ENCODE data around the gene PAIP1.
"Not testable (repeated sequence)": the region's sequence is repeated elsewhere in the genome, so short reads cannot be mapped to it uniquely, and the experiment has no call there.

The PAIP1 gene

DNA sequence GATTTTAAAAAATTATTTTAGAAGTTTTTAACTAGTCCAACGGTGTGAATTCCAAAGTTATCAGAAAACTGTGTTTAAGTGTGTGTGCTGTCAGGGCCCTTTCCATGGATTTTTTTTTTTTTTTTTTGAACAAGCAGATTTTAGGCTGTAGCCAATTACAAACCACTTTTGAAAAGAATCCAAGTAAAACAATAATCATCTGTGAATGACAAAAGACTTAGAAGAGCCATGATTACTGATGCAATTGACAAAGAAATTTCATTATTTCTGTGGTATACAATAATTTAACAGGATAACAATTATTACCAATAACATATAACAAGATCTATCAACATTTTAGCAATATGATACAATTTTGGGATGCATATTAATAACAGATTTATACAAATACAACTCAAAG, 16.2 kb upstream of the PAIP1 start:
- DNase-seq (ENCODE audit: low read depth, low spot score), result no peak
- H3K4me3 ChIP-seq (ENCODE audit: low read length), result no peak overlapping the region

DNA sequence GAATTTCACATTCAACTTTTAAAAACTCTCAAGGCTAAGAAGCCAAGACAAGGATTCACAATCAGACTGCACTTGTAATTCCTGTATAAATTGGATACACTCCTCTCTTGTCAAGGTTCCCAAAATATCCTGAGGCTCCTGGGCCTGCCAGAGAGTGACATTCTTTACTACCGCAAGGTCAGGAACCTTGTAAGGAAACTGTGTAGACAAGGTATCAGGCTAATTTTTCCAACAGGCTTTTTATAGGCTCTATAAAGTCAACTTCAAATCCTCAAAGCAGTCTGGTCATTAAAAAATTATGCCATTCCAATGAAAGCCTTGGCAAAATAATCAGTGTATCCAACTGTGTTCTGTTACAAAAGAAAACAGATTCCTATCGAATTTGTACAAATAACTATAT, 15.5 kb upstream of the PAIP1 start:
- no peak overlapping the region for H3K4me3 ChIP-seq (ENCODE audit: low read length)
- DNase-seq (ENCODE audit: low read depth, low spot score), result no peak

DNA sequence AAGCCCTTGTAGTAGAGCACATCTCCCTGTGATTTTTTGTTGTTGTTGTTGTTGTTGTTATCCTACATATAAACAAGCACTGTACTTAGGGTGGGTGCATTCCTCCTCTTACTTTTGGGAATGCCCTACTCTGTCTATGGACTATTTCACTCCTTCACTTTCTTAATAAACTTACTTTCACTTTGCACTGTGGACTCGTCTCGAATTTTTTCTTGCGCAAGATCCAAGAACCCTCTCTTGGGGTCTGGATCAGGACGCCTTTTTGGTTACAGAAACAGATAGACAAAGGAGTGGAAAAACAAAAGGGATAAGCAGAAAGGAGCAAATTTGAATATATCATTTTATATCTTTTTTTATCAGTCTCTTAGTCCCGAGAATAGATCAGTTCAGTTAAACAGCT, 14.4 kb upstream of the PAIP1 start:
- H3K4me3 ChIP-seq (ENCODE audit: low read length), result no peak overlapping the region
- no peak for DNase-seq (ENCODE audit: low read depth, low spot score)

DNA sequence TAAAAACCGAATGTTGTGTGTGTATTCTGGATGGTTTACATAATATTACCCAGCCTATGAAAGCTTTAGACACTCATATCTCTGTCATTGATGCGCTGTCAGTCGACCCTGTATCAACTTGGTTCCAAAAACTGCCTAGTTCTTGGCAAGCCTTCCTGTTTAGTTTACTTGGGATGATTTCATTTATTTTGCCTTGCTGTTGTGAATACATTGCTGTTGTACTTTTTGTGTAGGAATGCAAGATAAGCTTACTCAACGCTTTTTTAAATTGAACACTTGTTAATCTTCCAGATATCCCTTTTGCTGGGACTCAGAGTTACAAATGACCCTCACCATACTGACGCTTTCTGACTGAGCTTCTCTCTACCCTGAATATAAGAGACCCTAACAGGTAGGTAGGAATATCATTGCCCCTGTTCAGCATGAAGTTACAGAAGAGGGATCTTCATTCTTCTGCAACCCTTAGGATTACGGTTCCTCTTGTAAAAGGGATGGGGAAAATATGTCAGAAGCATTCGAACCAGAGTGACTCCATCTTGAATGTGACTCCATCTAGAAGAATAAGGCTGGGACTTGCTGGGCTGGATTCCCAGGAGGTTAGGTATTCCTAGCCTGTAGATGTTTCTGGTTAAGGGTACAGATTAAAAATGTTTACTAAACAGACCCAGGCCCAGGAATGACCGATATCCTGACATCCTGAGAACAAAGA, 13.7 kb upstream of the PAIP1 start:
- no peak for DNase-seq (ENCODE audit: low read depth, low spot score)
- no peak overlapping the region for H3K4me3 ChIP-seq (ENCODE audit: low read length)

DNA sequence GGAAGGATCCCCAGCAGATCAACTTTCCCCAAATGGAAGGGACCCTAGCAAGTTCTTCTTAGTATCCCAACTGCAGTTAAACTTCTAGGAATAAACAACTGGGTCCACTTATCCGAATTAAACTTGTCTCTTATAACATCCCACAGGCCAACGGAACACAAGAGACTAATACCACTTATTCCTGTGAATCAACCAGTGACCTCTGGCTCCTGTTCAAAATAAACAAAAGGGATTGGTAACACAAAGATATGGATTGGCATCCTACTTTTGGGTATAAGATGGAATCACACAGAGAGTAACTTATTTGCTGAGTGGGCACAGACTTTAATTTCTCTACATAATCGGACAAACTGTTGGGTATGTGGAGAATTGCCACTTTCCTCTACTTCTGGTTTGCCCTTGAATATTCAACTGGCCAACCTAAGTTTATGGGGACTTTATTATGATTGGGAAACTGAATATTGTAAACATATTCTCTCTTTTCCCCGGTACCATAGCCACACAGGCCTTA, 12.4 kb upstream of the PAIP1 start:
- DNase-seq (ENCODE audit: low read depth, low spot score), result no peak
- no peak overlapping the region for H3K4me3 ChIP-seq (ENCODE audit: low read length)

DNA sequence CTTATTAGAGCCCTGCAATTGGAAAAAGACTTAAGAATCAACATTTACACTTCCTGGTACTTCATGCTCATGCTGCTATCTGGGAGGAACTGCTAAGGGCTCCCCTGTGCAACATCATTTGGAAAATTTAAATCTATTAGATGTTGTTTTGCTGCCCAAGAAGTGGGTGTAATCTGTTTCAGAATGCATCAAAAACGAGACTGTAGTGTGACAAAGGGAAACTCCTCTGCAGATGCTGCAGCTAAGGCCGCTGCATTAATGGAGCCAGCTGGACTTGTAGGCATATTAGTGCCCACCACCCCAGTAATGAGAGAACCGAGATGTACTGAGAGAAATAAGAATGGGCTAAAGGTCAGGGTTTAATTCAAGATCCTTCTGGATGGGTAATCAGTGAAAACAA, 11.1 kb upstream of the PAIP1 start:
- no peak for DNase-seq (ENCODE audit: low read depth, low spot score)
- H3K4me3 ChIP-seq (ENCODE audit: low read length), result no peak overlapping the region

DNA sequence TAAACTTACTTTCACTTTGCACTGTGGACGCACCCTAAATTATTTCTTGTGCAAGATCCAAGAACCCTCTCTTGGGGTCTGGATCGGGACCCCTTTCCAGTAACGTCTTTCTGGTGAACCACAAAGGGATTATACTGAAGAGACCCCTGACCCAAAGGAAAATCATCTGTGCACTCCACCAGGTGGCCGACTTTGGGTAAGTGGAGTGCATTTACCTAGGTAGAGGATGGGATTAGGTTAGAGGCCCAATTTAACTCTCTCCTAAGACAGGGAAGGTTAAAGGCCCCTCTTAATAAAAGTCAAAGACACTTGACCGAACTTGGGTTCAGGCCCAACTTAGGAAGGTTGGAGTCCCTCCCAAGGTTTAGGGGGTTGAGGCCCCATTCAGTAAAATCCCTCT, 8.2 kb upstream of the PAIP1 start:
- H3K4me3 ChIP-seq (ENCODE audit: low read length), result no peak overlapping the region
- no peak for DNase-seq (ENCODE audit: low read depth, low spot score)

DNA sequence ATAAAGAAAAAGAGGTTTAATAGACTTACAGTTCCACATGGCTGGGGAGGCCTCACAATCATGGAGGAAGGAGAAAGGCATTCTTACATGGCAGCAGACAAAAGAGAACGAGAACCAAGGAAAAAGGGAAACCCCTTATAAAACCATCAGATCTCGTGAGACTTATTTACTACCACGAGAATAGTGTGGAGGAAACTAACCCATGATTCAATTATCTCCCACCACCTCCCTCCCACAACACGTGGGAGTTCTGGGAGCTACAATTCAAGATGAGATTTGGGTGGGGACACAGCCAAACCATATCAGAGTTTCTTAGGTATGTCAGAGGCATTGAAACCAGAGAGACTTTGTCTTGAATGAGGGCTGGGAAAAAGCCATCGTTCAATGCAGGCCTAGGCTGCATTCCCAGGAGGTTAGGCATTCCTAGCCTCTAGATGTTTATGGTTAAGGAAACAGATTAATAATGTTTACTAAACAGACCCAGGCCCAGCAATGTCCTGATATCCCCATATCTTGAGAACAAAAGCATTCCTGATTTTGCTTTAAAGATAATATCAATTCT, 7.5 kb upstream of the PAIP1 start:
- DNase-seq (ENCODE audit: low read depth, low spot score), result no peak
- no peak overlapping the region for H3K4me3 ChIP-seq (ENCODE audit: low read length)

DNA sequence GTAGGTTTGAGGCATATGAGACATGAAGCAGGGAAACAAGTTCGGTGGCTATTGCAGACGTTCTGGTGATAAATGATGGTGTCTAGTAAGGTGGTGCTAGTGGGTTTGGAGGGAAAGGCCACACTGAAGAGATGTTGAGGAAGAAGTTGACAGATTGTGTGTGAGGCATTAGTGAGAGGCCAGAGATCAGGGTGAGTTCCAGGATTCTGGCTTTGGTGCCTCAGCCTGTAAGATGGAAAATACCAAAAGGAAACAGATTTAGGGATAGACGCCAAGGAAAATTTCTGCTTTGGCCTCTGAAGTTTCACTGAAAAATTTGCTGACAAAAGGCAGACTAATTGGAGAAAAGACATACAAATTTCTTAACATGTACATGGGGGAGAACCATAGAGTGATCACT, 6.4 kb upstream of the PAIP1 start:
- H3K4me3 ChIP-seq (ENCODE audit: low read length), result no peak overlapping the region
- DNase-seq (ENCODE audit: low read depth, low spot score), result no peak

DNA sequence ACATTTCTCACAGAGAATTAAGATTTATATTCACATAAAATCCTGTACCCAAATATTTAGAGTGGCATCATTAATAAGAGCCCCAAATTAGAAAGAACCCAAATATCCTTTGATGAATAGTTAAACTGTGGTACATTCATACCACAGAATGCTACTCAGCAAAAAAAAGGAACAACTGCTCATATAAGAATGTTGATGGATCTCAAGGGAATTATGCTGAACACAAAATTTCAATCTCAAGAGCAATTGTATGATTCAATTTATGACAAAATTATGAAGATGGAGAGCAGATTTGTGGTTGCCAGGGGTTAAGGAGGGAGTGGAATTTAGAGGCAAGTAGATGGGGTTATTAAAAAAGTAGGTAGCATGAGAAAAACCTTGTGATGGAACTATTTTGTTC, 4.5 kb upstream of the PAIP1 start:
- H3K4me3 ChIP-seq (ENCODE audit: low read length), result no peak overlapping the region
- DNase-seq (ENCODE audit: low read depth, low spot score), result no peak

DNA sequence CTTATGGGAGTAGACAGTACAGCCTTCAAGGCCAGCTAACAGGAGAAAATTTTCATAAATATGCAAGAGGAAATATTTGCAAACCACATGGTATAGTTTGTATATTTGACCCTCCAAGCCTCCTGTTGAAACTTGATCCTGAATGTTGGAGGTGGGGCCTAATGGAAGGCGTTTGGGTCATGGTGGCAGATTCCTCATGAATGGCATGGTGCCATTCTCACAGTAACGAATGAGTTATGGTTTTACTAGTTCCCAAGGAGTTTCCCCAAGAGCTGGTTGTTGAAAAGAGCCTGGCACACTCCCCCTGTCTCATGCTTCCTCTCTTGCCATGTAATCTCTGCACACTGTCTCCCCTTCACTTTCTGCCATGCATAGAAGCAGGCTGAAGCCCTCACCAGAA, 3.3 kb upstream of the PAIP1 start:
- no peak for DNase-seq (ENCODE audit: low read depth, low spot score)
- H3K4me3 ChIP-seq (ENCODE audit: low read length), result no peak overlapping the region

DNA sequence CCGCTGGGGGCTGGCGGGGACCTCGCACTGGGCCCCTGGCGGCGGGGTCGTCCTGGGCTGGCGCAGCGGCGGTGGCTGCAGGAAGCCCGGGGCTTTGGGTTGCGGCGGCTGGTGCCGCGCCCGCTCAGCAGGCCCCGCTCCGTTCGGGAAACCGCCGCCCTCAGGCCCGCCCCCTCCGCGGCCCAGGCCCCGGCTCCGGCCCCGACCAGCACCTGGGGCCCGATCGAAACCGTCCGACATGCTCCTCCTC, 345 bp downstream of the PAIP1 start:
- not testable (repeated sequence) for DNase-seq (ENCODE audit: low read depth, low spot score)
- peak overlapping the region; percentile 78 for H3K4me3 ChIP-seq (ENCODE audit: low read length)

DNA sequence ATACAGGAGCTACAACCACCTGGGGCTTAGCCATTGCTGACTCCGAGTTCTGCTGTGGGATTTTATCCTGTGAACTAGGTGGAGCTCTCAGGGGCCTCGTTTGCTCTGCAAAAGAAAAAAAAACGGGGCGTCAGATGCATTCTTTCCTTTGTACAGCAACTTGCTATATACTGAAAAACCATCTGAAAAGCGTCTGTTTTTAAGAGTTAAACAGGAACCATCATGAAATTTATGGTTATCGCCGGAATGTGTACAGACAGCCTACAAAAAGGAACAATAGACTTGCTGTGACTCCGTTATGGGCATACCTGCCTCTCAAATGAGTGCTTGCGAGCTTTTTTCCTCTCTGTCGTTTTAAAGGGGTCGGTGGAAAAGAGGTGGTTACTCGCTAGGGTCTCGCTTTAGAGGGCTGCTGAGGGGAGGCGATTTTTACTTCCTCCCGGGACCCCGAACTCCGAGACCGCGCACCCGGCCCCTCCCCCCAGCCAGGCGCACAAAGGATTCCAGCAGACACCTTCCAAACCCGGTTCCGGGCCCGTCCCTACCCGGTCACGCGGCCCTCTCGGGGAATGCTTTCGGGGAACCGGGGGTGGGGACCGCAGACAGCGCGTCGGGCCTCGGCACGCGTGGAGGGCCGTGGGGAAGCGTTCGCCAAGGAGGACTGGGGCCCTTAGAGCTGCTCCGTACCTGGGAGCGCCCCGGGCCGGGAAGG, 826 bp downstream of the PAIP1 start:
- peak; percentile 42 for DNase-seq (ENCODE audit: low read depth, low spot score)
- peak overlapping the region; percentile 78 for H3K4me3 ChIP-seq (ENCODE audit: low read length)

DNA sequence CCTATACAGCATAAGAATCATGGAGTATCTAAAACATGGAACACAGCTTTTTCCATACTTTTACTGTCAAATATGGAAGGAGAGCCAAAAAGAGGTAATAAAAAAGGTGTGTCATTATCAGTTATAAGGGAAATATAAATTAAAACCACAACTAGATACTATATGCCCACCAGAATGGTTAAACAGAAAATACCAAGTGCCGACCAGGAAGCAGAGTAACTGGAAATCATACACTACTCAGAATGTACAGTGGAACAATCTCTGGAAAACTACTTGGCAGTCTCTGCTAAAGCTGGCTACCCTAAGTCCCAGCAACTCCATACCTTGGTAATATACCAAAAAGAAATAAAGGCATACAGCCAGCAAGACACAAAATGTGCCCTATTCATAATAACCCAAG, 2.4 kb downstream of the PAIP1 start:
- H3K4me3 ChIP-seq (ENCODE audit: low read length), result no peak overlapping the region
- DNase-seq (ENCODE audit: low read depth, low spot score), result no peak

DNA sequence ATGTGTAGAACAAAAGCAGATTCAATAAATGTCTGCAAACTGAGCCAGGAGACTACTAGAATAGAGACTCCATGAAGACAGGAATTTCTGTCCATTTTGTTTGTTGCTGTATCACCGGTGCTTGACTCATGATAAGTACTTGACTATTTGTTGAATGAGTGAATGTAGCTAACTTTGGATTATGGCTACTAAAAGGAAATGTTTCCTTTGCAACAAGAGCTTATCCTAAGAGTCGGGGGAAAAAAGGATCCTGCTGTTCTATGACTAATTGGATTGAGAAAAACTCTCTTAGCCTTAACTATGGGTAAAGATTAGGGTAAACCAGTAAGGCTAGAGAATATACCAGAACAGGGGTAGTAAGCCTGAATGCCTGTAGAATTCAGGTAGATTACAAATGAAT, 3.5 kb downstream of the PAIP1 start:
- no peak for DNase-seq (ENCODE audit: low read depth, low spot score)
- no peak overlapping the region for H3K4me3 ChIP-seq (ENCODE audit: low read length)

DNA sequence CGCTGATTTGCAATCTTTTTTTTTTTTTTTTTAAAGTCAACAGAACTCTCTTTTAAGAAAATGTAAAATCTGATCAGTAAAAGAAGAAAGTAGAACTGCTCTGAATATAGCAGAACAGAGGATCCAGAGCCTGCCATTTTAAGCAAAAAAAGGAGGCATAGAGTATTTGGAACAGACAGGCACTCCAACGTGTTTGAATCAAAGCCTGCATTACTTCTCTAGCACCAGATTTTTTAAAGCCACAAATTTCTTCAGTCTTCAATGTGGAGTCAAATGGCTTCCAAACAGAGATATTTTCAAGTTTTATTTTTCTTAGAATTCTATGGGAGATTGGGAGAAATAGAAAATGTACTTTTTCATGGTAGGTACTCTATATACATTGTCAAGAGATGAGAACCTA, 5.1 kb downstream of the PAIP1 start:
- DNase-seq (ENCODE audit: low read depth, low spot score), result no peak
- no peak overlapping the region for H3K4me3 ChIP-seq (ENCODE audit: low read length)

DNA sequence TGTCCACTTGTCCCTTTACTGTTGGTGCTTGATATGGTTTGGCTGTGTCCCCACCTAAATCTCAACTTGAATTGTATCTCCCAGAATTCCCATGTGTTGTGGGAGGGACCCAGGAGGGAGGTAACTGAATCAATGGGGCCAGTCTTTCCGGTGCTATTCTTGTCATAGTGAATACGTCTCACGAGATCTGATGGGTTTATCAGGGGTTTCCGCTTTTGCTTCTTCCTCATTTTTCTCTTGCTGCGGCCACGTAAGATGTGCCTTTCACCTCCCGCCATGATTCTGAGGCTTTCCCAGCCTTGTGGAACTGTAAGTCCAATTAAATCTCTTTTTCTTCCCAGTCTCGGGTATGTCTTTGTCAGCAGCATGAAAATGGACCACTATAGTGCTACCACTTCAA, 7.6 kb downstream of the PAIP1 start:
- not testable (repeated sequence) for DNase-seq (ENCODE audit: low read depth, low spot score)

DNA sequence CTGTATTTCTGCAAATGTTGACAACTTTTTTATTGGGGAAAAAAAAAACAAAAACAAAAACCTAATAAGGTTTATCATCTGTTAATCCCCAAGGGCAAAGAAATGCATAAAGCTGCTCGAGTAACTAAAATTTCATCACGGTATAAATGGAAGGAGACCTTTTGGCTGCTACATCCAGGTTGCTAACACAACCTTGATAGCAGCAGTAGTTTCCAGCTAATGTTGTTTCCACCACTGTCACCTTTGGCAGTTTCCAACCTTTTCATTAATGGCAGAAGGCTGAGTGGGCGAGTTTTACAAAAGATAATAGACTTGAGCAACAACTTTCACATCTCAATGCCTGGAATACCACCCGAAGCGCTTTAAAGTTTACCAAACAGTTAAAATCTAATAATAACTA, 8.5 kb downstream of the PAIP1 start:
- no peak overlapping the region for H3K4me3 ChIP-seq (ENCODE audit: low read length)
- DNase-seq (ENCODE audit: low read depth, low spot score), result no peak

More for the DNA sequence above, 7.6 kb downstream of the PAIP1 start:
- H3K4me3 ChIP-seq (ENCODE audit: low read length), result not testable (repeated sequence)

DNA sequence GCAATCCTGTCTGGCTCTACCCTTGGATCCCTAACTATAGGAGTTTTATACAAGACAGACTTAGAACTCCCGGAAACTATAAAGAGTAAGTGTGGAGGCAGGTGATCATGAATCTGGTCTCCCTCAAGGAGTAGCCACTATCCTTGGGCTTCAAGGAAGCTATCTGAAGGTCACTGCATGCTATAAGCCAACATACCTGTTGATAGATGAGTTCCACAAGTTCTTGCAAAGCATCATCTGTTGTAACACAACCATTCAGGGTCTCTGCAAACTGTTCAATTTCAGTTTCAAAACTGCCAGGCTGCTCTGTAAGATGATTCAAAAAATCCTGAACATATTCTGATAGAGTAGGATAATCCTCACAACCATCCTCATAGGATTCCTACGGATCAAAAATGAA, 9.3 kb downstream of the PAIP1 start:
- DNase-seq (ENCODE audit: low read depth, low spot score), result no peak
- no peak overlapping the region for H3K4me3 ChIP-seq (ENCODE audit: low read length)

DNA sequence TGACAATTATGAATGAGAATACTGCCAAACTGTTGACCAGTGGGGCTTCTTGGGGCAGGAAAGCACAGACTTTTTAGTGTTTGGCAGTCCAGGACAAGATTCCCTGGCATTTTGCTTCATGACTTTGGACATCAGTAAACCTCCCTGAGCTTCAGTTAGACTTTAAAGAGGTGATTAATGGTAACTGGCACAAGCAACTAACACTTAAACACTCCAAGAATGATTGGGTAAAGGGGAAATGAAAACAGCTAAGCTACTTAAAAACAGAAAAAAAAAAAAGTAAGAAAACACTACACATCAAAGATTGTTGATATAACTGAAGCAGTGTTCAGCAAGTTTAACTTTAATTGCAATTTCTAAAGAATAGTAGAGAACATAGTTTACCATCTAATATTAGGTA, 13.4 kb downstream of the PAIP1 start:
- DNase-seq (ENCODE audit: low read depth, low spot score), result no peak
- no peak overlapping the region for H3K4me3 ChIP-seq (ENCODE audit: low read length)

DNA sequence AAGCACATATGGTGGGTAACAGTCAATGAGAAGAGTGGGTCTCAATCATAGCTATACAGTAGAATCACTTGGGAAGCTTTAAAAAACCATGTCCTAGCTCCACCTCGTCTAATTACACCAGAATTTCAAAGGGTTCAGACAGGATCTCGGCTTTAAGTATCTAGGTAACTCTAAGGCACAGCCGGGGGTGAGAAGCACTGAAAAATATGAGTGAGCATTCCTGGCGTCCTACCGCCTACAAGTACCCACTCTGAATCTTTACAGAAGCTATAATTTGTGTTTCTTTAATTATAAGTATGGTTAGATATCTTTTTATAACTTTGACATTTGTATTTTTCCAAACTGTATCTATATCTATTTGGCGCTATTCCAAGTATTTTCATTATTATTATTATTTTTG, 16.1 kb downstream of the PAIP1 start:
- H3K4me3 ChIP-seq (ENCODE audit: low read length), result no peak overlapping the region
- no peak for DNase-seq (ENCODE audit: low read depth, low spot score)

Data from Jurkat, Clone E6-1 (cell line).